NCI-H1092 treated with DMSO at 0.1 percent for 48 hours (cell line): ENCODE data around the gene TMEM63A.
A peak's percentile ranks its signal among the peaks of the same experiment; 100 is the strongest.
"Not testable (repeated sequence)": the region's sequence is repeated elsewhere in the genome, so short reads cannot be mapped to it uniquely, and the experiment has no call there.

ENCODE experiments used
- DNase-seq: peaks from one replicate; lab custom pipeline; 2025; lab: John Stamatoyannopoulos, UW

Gene TMEM63A

DNA sequence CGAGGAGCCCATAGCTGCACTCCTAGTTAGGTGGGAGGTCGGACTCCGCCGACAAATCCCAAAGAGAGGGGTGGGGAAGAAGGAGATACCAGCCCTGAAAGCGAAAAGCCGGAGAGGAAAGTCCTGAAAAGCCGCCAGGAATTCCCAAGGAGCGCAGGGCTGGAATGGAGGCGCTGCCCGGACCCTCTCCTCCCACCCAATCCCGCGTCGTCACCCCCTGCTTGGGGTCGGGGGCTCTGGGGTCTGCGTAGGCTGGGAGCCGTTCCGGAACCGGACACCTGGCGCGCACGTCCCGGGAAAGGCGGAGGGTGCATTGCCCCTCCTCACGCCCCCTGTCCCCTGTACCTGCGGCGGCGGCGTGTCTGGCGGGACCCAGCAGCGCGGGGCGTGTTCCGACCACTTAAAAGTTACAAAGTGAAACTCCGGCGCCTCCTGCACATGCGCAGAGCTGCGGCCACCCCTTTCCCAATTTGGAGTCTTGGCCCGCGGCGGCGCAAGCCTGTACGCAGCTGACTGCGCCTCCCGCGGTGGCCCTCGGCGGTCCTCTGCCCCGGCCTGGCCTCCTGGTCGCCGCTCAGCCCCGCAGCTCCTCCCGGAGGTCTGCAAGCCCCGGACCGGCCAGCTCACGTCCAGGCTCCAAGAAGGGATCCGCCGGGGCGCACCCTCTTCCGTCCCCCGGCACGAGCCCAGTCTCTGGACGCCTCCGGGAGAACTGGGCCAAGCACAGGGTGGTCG lies at the start of gene TMEM63A:
TMEM63A (minus strand) TSS at position 422 of the 735 bp plus-strand sequence. CDS start 4,800 bp downstream, outside the sequence.
- no peak for DNase-seq

DNA sequence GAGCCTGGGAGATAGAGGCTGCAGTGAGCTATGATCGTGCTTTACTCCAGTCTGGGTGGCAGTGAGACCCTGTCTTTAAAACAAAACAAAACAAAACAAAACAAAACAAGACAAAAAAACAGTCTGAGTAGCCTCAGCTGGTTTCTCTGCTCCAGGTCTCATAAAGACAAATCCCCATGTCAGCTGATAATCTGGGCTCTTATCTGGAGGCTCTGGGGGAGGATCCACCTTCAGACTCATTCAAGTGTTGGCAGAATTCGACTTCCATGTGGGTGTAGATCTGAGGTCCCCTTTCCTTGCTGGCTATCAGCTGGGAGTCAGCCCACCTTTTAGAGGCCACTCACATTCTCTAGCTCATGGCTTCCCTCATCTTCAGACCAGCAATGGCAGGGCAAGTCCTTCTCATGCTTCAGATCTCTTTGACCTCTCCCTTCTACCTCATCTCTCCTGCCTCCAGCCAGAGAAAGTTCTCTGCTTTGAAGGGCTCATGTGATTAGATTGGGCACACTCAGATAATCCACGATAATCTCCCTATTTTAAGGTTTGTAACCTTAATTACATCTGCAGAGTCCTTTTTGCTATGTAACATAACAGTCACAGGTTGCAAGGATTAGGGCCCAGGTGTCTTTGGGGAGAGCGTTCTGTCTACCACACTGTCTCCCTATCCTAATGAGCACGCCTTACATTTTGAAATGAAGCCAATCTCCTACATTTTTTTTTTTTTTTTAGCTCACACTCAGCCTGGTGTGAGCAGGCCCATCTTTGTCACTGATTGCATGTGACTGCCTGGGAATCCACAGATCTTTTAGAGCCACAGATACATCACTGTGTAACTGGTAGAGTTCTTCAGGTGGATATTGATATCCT lies 49.3 kb upstream of the TMEM63A start:
- no peak for DNase-seq

DNA sequence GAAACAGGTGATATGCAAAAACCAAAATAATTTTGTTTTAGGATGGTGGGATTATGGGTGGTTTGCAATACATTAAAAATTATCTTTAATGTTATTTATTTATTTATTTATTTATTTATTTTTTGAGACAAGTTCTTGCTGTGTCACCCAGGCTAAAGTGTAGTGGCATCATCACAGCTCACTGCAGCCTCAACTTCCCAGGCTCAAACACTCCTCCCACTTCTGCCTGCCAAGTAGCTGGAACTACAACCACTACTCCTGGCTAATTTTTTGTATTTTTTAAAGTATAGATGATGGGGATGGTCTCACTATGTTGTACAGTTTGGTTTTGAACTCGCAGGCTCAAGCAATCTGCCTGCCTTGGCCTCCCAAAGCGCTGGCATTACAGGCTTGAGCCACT lies 48.4 kb upstream of the TMEM63A start:
- no peak for DNase-seq

- DNase-seq: not testable (repeated sequence)
These were observed 47.3 kb upstream of the TMEM63A start for GRCh38 chr1:225929462-225929861.

DNA sequence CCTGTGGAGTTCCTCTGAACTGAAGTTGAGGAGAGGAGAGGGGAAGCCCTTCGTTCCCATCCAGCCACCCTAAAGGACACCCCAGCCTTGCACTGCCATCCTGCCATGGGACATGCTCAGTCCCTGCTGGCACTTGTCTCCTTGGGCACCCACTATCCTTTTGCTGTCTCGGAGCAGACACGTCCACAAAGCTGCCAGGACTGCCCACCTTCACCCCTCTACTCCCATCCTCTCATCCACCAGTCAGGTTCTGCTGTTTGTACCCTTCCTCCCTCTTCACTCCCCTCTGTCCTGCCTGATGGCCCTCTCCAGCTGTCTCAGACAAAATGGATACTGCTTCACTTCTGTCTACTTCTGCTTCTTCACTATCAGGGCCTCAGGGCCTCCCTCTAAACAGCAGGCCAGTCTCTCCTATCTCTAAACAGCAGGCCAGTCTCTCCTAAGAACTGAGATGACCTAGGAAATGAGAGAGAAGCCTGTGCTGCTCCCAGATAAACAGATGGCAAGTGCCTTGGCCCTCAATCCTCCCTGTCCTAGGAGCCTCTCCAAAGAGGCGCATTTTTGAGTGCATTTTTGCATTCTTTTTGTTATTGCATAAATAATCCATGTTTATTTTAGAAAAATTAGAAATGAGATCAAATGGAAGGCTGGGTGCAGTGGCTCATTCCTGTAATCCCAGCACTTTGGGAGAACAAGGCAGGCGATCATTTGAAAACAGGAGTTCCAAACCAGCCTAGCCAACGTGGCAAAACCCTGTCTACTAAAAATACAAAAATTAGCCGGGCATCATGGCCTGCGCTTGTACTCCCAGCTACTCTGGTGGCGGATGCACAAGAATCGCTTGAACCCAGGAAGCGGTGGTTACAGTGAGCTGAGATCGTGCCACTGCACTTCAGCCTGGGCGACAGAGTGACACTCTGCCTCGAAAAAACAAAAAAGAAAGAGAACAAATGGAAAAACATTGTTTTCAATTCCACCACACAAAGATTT lies 46.3 kb upstream of the TMEM63A start:
- no peak for DNase-seq

- DNase-seq: no peak
These were observed 44.5 kb upstream of the TMEM63A start for GRCh38 chr1:225926551-225927113.

- DNase-seq: peak; percentile 98
These were observed 41.7 kb upstream of the TMEM63A start, which contains the start of gene PYCR2 for GRCh38 chr1:225923692-225924555. Gene PYCR2 (minus strand): TSS chr1:225924250. CDS start chr1:225924110, 140 bp downstream.

GRCh38 chr1:225923381-225923691 lies 41.2 kb upstream of the TMEM63A start:
- no peak for DNase-seq

- DNase-seq: no peak
These were observed 39.8 kb upstream of the TMEM63A start for GRCh38 chr1:225921734-225922709.

- no peak for DNase-seq
These were observed 37.7 kb upstream of the TMEM63A start for GRCh38 chr1:225919906-225920305.

DNA sequence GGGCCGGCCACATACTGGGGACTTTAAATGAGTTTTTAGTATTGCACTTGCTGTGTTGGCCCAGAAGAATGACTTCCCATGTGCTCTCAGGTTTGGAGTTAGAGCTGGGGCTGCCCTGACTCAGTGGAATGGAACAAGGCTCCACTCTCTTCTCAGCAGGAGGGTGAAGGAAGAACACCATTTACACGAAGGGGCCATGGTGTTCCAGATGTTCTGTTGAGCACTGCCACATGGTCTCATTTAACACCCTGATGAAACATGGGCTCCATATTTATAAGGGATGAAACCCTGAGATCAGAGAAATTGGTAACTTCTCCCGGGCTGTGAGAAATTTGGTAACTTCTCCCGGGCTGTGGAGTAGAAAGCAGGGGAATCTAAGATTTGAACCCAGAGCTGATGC lies 36.1 kb upstream of the TMEM63A start:
- DNase-seq: no peak

DNA sequence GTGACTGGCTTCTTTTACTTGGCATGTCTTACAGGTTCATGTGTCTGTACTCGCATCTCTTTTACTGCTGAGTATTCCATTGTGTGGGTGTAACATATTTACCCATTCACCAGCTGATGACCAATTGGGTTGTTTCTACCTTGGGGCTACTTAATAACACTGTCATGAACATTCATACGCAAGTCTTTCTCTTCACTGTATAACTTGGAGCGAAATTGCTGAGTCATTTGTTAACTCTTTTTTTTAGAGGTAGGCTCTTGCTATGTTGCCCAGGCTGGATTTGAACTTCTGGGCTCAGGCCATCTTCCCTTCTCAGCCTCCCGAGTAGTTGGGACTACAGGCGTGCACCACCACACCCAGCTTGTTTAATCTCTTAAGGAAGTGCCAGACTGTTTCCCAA lies 35.4 kb upstream of the TMEM63A start:
- no peak for DNase-seq

GRCh38 chr1:225917101-225917500 lies 34.9 kb upstream of the TMEM63A start:
- DNase-seq: no peak

GRCh38 chr1:225915538-225915991 lies 33.4 kb upstream of the TMEM63A start:
- peak; percentile 46 for DNase-seq

DNA sequence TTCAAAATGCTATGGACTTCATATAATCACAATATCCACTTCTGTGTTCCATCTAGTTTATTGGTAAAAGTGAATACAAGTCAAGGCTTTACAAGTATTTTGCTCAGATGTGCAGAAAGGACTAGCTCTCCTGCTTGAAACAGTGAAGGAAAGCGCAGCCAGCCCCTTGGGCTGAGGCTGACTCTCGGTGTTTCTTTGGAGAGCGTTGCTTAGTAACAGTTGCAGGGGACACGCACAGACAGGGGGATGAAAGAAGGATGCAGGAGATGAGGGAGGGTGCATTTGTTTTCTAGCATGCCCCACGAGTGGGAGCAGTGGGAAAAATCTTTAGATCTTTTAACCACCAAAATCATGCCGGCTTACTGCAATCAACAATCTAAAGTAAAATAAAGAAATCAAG lies 32.8 kb upstream of the TMEM63A start:
- no peak for DNase-seq

GRCh38 chr1:225914391-225914790 lies 32.2 kb upstream of the TMEM63A start:
- no peak for DNase-seq

DNA sequence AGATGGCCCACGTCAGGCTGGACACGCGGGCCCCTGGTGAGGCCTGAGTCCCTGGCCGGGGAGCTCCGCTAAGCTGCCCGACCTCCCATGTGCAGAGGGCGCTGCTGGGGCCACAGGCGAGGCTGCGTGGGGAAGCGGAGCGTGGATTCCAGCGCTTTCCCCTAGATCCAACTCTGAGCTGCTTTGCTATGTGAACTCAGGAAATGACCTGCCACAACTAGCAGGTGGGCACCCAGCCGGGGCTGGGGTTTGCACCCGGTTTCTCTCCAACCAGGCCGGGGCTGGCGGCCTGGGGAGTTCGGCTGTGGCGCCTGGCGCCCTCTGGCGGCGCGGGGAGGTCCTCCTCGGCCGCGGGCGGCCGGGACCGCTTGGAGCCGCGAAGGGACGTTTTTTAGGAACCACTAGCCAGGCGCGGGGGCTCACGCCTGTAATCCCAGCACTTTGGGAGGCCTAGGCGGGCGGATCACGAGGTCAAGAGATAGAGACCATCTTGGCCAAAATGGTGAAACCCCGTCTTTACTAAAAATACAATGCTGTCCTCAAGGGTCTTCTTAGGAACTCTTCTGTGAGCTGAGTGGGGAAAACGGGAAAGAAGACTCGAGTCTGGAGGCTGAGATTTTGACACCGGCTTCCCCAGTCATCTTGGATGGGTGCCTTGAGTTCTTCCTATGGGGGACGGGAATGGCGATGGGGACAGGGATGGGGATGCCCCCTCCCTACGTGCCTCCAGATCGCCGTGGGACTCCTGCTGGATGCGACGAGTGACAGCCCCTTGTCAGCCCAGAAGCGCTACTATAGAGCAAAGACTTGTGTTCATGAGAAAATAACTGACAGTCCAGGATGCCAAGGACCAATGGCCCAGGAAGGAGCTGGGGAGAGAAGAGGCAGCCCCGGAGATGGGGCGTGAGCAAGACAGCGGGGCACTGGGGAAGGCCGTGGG lies 29.3 kb upstream of the TMEM63A start:
- no peak for DNase-seq

DNA sequence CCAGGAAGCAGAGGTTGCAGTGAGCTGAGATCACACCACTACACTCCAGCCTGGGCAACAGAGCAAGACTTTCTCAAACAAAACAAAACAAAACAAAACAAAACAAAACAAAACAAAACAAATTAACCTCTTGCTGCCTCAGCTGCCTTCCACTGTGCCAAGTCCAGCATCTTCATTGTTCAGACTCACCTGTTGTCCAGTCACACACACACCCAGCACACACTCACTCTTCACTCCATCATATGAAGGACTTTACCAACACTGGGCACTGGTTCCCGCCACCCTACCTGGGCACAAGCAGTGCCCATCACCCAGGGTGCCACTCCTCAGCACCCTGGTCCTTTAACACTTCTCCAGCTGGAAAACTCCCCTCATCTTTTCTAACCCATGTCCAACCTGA lies 27.3 kb upstream of the TMEM63A start:
- no peak for DNase-seq
